Measurements from ENCODE around the gene SMAP1.

DNA sequence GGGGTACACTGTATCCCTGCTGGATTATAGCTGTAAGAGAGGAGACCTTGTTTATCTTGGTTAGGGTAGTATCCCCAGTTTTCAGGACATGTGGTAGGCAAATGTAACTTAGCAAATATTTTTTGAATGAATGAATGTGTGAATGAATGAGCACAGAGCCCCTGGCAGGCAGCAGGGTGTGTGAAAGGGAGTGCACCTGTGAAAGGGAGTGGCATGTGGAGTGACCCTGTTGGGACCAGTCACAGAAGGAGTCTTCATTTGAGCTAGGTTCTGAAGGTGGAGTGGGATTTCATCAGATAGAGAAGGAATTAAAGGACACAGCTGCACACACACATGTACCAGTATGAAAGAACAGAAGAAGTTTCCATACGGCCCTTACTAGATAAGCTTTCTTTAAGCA, 4.9 kb downstream of the SMAP1 start:
- no peak for TF ChIP-seq EZH2phosphoT487 (IDR thresholded peaks at IDR 0.05; ENCODE audit: insufficient read depth, low read depth)
- TF ChIP-seq EZH2 (IDR thresholded peaks at IDR 0.05; ENCODE audit: insufficient read depth, poor library complexity, severe bottlenecking), result no peak

Data from GM23248 (cell line).